Keratinocyte (primary cell): ENCODE data around the gene ERBIN. TPM values are rescaled to one million over a fixed set of nuclear protein-coding genes. Genes with fewer than 3 reads are reported as not detected.
"Not testable (repeated sequence)": the region's sequence is repeated elsewhere in the genome, so short reads cannot be mapped to it uniquely, and the experiment has no call there.

Experiments used
- DNase-seq: peaks from one replicate; pipeline ENCODE4 v3.0.0-alpha.2; 2011; ENCODE audit warnings: low read depth, missing footprints, low spot score
- FAIRE-seq: peaks from 2 replicates; lab custom pipeline; 2011; peaks lifted over from hg19 to GRCh38; lab: Jason Lieb, UNC
- H2AFZ ChIP-seq: 2 replicates; pipeline ENCODE4 v1.6.0; 2012; ENCODE audit warnings: low read length, control low read depth, inconsistent platforms; ENCODE audit not compliant: control insufficient read depth
- H3K27ac ChIP-seq: 2 replicates; pipeline ENCODE4 v1.5.1; 2011; ENCODE audit warnings: low read length; ENCODE audit not compliant: control insufficient read depth, insufficient read depth
- H3K27me3 ChIP-seq: 3 replicates; pipeline ENCODE4 v1.6.0; 2011; ENCODE audit warnings: low read length; ENCODE audit not compliant: control insufficient read depth, insufficient read depth; ENCODE audit errors: extremely low read depth
- H3K36me3 ChIP-seq, 2 experiments: 2 replicates in 1 of 2; 3 replicates in 1 of 2; pipeline ENCODE4 v1.5.1; 2011; ENCODE audit warnings: low read length in 2 of 2, mild to moderate bottlenecking in 1 of 2; ENCODE audit not compliant: control insufficient read depth in 2 of 2, insufficient read depth in 2 of 2; ENCODE audit errors: extremely low read depth in 1 of 2
- H3K4me1 ChIP-seq: 3 replicates; pipeline ENCODE4 v1.5.1; 2011; ENCODE audit warnings: low read length; ENCODE audit not compliant: control insufficient read depth, insufficient read depth; ENCODE audit errors: extremely low read depth
- H3K4me2 ChIP-seq: 3 replicates; pipeline ENCODE4 v1.6.0; 2011; ENCODE audit warnings: low read depth, low read length; ENCODE audit not compliant: control insufficient read depth, insufficient read depth; ENCODE audit errors: extremely low read depth
- H3K4me3 ChIP-seq, 3 experiments: fragments of 200-600 bp in 1 of 3; sonication (generic) in 1 of 3; 2 replicates in 2 of 3; 3 replicates in 1 of 3; pipeline ENCODE4 v1.5.1; 2011 to 2016; ENCODE audit warnings: low read length in 3 of 3, mild to moderate bottlenecking in 3 of 3, control low read depth in 2 of 3, inconsistent platforms in 1 of 3, low read depth in 1 of 3, mixed read lengths in 1 of 3, mixed run types in 1 of 3, moderate library complexity in 1 of 3; ENCODE audit not compliant: control insufficient read depth in 2 of 3, insufficient read depth in 2 of 3; ENCODE audit errors: extremely low read depth in 1 of 3
- H3K79me2 ChIP-seq: 2 replicates; pipeline ENCODE4 v1.6.0; 2012; ENCODE audit warnings: low read length; ENCODE audit not compliant: control insufficient read depth, insufficient read depth
- H3K9ac ChIP-seq: 3 replicates; pipeline ENCODE4 v1.6.0; 2011; ENCODE audit warnings: low read length; ENCODE audit not compliant: control insufficient read depth, insufficient read depth; ENCODE audit errors: extremely low read depth
- H3K9me1 ChIP-seq: 3 replicates; pipeline ENCODE4 v1.6.0; 2011; ENCODE audit warnings: low read length; ENCODE audit not compliant: control insufficient read depth, insufficient read depth; ENCODE audit errors: extremely low read depth
- H3K9me3 ChIP-seq: 2 replicates; pipeline ENCODE4 v1.5.1; 2012; ENCODE audit warnings: low read depth, low read length; ENCODE audit not compliant: control insufficient read depth
- H4K20me1 ChIP-seq: 3 replicates; pipeline ENCODE4 v1.6.0; 2011; ENCODE audit warnings: low read length; ENCODE audit not compliant: control insufficient read depth, insufficient read depth; ENCODE audit errors: extremely low read depth
- EZH2 ChIP-seq: IDR thresholded peaks from one replicate; pipeline ENCODE4 v1.6.1; 2012; ENCODE audit warnings: inconsistent platforms, mild to moderate bottlenecking, low read length, moderate library complexity
- dilution Hi-C: fragments of 300-500 bp; cut with MboI; formaldehyde crosslinking; loops from one replicate; pipeline ENCODE4 v1.7.0; 2020; ENCODE audit warnings: low sequenced_read_pairs; ENCODE audit not compliant: extremely low pct_ligation_motif_present
- polyA plus RNA-seq, 5 experiments: library from polyadenylated mRNA; depleted of rRNA in 3 of 5; stranded (reverse) in 3 of 5; stranded (forward) in 1 of 5; unstranded in 1 of 5; fragments of >200 nt; gene quantifications; 1 replicate in 1 of 5; 2 replicates in 3 of 5; 3 replicates in 1 of 5; pipeline versions ENCODE4 v1.2.1 to v1.2.3, GENCODE V29; 2011 to 2012; ENCODE audit warnings: missing spikeins in 2 of 5, low read depth in 1 of 5, low replicate concordance in 1 of 5
- TF ChIP-seq, protein P1 (sequence below), 3 experiments: IDR thresholded peaks in 1 of 3; conservative IDR thresholded peaks in 1 of 3; optimal IDR thresholded peaks in 1 of 3; 2 replicates in 2 of 3; 3 replicates in 1 of 3; pipeline versions ENCODE3 to v1.5.1; 2011; ENCODE audit warnings: low read length in 3 of 3, mild to moderate bottlenecking in 3 of 3, moderate library complexity in 2 of 3, control low read depth in 1 of 3, inconsistent platforms in 1 of 3; ENCODE audit not compliant: insufficient read depth in 2 of 3; ENCODE audit errors: extremely low read depth in 1 of 3

The ERBIN gene
- polyA plus RNA-seq, 1 donor (not counting 4 experiments of a cell fraction or from before 2014, with no cell fraction given), result 30.6 TPM

DNA sequence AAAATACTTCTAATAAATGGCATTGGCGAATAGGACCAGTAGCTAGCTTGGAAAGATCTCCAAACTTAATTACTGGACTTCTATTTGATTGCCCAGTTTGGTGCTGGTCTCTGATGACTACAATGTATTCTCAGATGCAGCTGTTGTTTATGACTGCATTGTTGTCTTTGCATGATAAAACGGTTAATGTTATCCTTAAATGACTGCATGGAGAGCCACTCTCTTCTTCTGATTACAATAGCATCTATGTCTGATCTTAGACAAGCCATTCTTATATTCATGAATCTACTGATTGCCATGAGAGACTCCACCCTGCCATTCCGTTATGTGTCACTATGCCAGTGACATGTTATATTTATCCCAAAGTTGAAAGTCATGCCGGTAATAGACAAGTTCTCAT is 42.9 kb upstream of the ERBIN start:
- Histone ChIP-seq H3K4me1 (peaks cover 16% of the 10 kb centered on the region), H3K9me1 (no peaks in the 10 kb centered on the region), H3K9me3 (no peaks in the 10 kb centered on the region), H3K27ac (no peak overlapping the region), H3K9ac (no peak overlapping the region), H4K20me1 (no peaks in the 10 kb centered on the region), H3K4me3 (no peak overlapping the region), H2AFZ (no peak overlapping the region), H3K4me2 (no peak overlapping the region), H3K36me3 (no peaks in the 10 kb centered on the region), H3K27me3 (no peaks in the 10 kb centered on the region), H3K79me2 (no peaks in the 10 kb centered on the region)
- TF ChIP-seq, protein P1, sequence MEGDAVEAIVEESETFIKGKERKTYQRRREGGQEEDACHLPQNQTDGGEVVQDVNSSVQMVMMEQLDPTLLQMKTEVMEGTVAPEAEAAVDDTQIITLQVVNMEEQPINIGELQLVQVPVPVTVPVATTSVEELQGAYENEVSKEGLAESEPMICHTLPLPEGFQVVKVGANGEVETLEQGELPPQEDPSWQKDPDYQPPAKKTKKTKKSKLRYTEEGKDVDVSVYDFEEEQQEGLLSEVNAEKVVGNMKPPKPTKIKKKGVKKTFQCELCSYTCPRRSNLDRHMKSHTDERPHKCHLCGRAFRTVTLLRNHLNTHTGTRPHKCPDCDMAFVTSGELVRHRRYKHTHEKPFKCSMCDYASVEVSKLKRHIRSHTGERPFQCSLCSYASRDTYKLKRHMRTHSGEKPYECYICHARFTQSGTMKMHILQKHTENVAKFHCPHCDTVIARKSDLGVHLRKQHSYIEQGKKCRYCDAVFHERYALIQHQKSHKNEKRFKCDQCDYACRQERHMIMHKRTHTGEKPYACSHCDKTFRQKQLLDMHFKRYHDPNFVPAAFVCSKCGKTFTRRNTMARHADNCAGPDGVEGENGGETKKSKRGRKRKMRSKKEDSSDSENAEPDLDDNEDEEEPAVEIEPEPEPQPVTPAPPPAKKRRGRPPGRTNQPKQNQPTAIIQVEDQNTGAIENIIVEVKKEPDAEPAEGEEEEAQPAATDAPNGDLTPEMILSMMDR (optimal IDR thresholded peaks at IDR 0.05 in 1 of 3, IDR thresholded peaks at IDR 0.05 in 1 of 3, conservative IDR thresholded peaks at IDR 0.05 in 1 of 3; ENCODE audit: extremely low read depth in 1 of 3, insufficient read depth in 2 of 3, low read length in 3 of 3), result no peak
- no peak for TF ChIP-seq EZH2
- DNase-seq (no peak), FAIRE-seq (no peak)
- dilution Hi-C loops, result no loop called here

DNA sequence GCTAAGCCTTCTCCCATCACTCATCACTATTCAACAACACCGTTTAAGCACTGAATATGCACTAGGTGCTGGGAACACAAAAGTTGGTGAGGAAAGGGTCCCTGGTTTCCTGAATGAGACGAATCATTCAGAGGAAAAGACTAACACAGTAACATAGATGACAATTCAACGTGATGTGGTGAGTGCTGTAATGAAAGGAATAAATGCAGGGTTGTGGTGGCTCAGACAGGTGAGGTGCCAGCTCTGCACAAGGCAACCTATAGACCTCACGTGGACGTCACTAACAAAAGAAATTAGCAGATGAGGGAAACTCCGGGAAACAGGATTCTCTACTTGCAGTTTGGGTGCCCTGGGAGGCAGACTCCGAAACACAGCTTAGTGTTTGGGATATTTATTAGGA is 40.0 kb upstream of the ERBIN start:
- no peaks in the 10 kb centered on the region for H3K36me3 ChIP-seq
- H3K9me1 ChIP-seq, result no peaks in the 10 kb centered on the region
- H4K20me1 ChIP-seq, result no peaks in the 10 kb centered on the region
- H3K79me2 ChIP-seq, result no peaks in the 10 kb centered on the region
- no peak overlapping the region for H3K4me2 ChIP-seq
- no peak overlapping the region for H3K4me3 ChIP-seq
- no peaks in the 10 kb centered on the region for H3K9me3 ChIP-seq
- dilution Hi-C loops, result no loop called here
- peaks cover 11% of the 10 kb centered on the region for H3K4me1 ChIP-seq
- H3K27ac ChIP-seq, result no peak overlapping the region
- TF ChIP-seq, protein P1 (optimal IDR thresholded peaks at IDR 0.05 in 1 of 3, IDR thresholded peaks at IDR 0.05 in 1 of 3, conservative IDR thresholded peaks at IDR 0.05 in 1 of 3; ENCODE audit: extremely low read depth in 1 of 3, insufficient read depth in 2 of 3, low read length in 3 of 3), result no peak
- no peak for TF ChIP-seq EZH2
- H3K27me3 ChIP-seq, result no peaks in the 10 kb centered on the region
- no peak overlapping the region for H3K9ac ChIP-seq
- DNase-seq, result no peak
- no peak overlapping the region for H2AFZ ChIP-seq
- no peak for FAIRE-seq

DNA sequence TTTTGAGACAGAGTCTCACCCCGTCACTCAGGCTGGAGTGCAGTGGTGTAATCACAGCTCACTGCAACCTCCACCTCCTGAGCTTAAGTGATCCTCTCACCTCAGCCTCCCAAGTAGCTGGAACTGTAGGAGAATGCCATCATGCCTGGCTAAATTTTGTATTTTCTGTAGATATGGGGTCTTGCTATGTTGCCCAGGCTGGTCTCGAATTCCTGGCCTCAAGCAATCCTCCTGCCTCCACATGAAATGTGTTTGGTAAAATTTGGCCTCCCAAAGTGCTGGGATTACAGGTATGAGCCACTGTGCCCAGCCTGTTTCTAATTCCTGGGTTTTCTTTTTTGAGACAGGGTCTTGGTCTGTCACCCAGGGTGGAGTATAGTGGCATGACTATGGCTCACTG is 34.4 kb upstream of the ERBIN start:
- H3K9ac ChIP-seq, H3K4me2 ChIP-seq, dilution Hi-C loops, H3K9me3 ChIP-seq, DNase-seq, H4K20me1 ChIP-seq, H3K27me3 ChIP-seq, H3K9me1 ChIP-seq, H3K79me2 ChIP-seq, H2AFZ ChIP-seq, H3K4me3 ChIP-seq, H3K4me1 ChIP-seq, H3K27ac ChIP-seq, H3K36me3 ChIP-seq: not testable (repeated sequence)
- peak; percentile 29 for FAIRE-seq
